GM18508 (cell line): ENCODE data around the gene GNPTG.
"Not testable (repeated sequence)": the region's sequence is repeated elsewhere in the genome, so short reads cannot be mapped to it uniquely, and the experiment has no call there.

Experiments used
- ATAC-seq: cut with Tn5 transposase; IDR thresholded peaks from one replicate; pipeline ENCODE4 v1.9.1; 2021; ENCODE audit warnings: moderate number of reproducible peaks; ENCODE audit not compliant: insufficient read depth, unreplicated experiment

GNPTG gene

GRCh38 chr16:1317479-1318267 lies 34.1 kb upstream of the GNPTG start:
- no peak for ATAC-seq

- no peak for ATAC-seq
Measured at GRCh38 chr16:1318268-1318545, 33.5 kb upstream of the GNPTG start.

GRCh38 chr16:1319041-1319440 lies 32.7 kb upstream of the GNPTG start:
- ATAC-seq: no peak

GRCh38 chr16:1320097-1320496 lies 31.6 kb upstream of the GNPTG start:
- ATAC-seq: no peak

- no peak for ATAC-seq
Measured at GRCh38 chr16:1320658-1321240, 31.0 kb upstream of the GNPTG start.

- no peak for ATAC-seq
Measured at GRCh38 chr16:1322407-1322806, 29.3 kb upstream of the GNPTG start.

- ATAC-seq: no peak
Measured at GRCh38 chr16:1323296-1324239, 28.2 kb upstream of the GNPTG start.

- no peak for ATAC-seq
Measured at GRCh38 chr16:1324286-1324826, 27.4 kb upstream of the GNPTG start.

- ATAC-seq: no peak
Measured at GRCh38 chr16:1325261-1325660, 26.5 kb upstream of the GNPTG start.

GRCh38 chr16:1325673-1326371 lies 25.9 kb upstream of the GNPTG start:
- no peak for ATAC-seq

GRCh38 chr16:1326391-1326790 lies 25.3 kb upstream of the GNPTG start:
- ATAC-seq: no peak

GRCh38 chr16:1326946-1327618 lies 24.6 kb upstream of the GNPTG start:
- ATAC-seq: no peak

GRCh38 chr16:1327619-1327947 lies 24.1 kb upstream of the GNPTG start:
- ATAC-seq: no peak

GRCh38 chr16:1328136-1328535 lies 23.6 kb upstream of the GNPTG start:
- not testable (repeated sequence) for ATAC-seq

- ATAC-seq: not testable (repeated sequence)
Measured at GRCh38 chr16:1328961-1329360, 22.8 kb upstream of the GNPTG start.

GRCh38 chr16:1330260-1330914 lies 21.3 kb upstream of the GNPTG start:
- ATAC-seq: no peak

GRCh38 chr16:1330931-1331711 lies 20.6 kb upstream of the GNPTG start:
- no peak for ATAC-seq

- no peak for ATAC-seq
Measured at GRCh38 chr16:1331712-1332617, 19.8 kb upstream of the GNPTG start.
